HepG2 (cell line): ENCODE results near the gene MMP23B. TPM values are rescaled to one million over a fixed set of nuclear protein-coding genes. Genes with fewer than 3 reads are reported as not detected.

Source experiments
- ATAC-seq: fragments of 200-7000 bp; cut with Tn5 transposase; 3 replicates; pipeline ENCODE4 v1.9.1; 2020; ENCODE audit warnings: mild to moderate bottlenecking, moderate library complexity
- BruUV-seq: library from RNA; stranded (reverse); fragments of 400-500 nt; replicated peaks from 2 replicates; lab custom pipeline; 2021; lab: Mats Ljungman, UMichigan
- CTCF ChIA-PET: fragments of 300-600 bp; formaldehyde crosslinking; extraction: SDS; loops from one replicate; lab custom pipeline; 2021; ENCODE audit warnings: low total read pairs, inconsistent platforms, low intra/inter-chr PET ratio; lab: Yijun Ruan, JAX
- POLR2A ChIA-PET: fragments of 350-600 bp; sonication (Branson Sonifier 250); formaldehyde crosslinking; loops from one replicate; lab custom pipeline; 2020; ENCODE audit warnings: antibody characterized with exemption, inconsistent platforms; lab: Yijun Ruan, JAX
- DNase-seq: peaks from one replicate; pipeline ENCODE4 v3.0.0-alpha.2; 2015; ENCODE audit warnings: low spot score
- FAIRE-seq: peaks from 3 replicates; lab custom pipeline; 2011; peaks lifted over from hg19 to GRCh38; lab: Jason Lieb, UNC
- H2AFZ ChIP-seq: one replicate; pipeline ENCODE4 v1.6.1; 2011; ENCODE audit warnings: low read length, inconsistent platforms
- H3K27ac ChIP-seq: fragments of 300-600 bp; 3 replicates; pipeline ENCODE4 v1.8.0; 2011; ENCODE audit warnings: mixed run types, mild to moderate bottlenecking, mixed read lengths, low read length, inconsistent platforms; ENCODE audit not compliant: insufficient read depth; ENCODE audit errors: extremely low read length
- H3K27me3 ChIP-seq, 2 experiments: fragments of 200-600 bp in 1 of 2; 2 replicates in 1 of 2; 3 replicates in 1 of 2; pipeline versions ENCODE4 v1.6.0 to v1.8.0; 2011; ENCODE audit warnings: low read length in 2 of 2, mild to moderate bottlenecking in 2 of 2, moderate library complexity in 2 of 2, inconsistent platforms in 1 of 2; ENCODE audit not compliant: insufficient read depth in 2 of 2, control insufficient read depth in 1 of 2
- H3K36me3 ChIP-seq, 2 experiments: fragments of 200-600 bp in 1 of 2; replicated peaks in 1 of 2; 2 replicates in 1 of 2; 3 replicates in 1 of 2; pipeline versions ENCODE4 v1.5.1 to v1.8.0; 2011; ENCODE audit warnings: low read length in 2 of 2, inconsistent platforms in 1 of 2; ENCODE audit not compliant: insufficient read depth in 2 of 2, control insufficient read depth in 1 of 2
- H3K4me1 ChIP-seq: 2 replicates; pipeline ENCODE4 v1.5.1; 2012; ENCODE audit warnings: low read length, inconsistent platforms; ENCODE audit not compliant: insufficient read depth
- H3K4me2 ChIP-seq: 2 replicates; pipeline ENCODE4 v1.6.0; 2011; ENCODE audit warnings: low read depth, low read length, inconsistent platforms
- H3K4me3 ChIP-seq, 3 experiments: fragments of 200-600 bp in 1 of 3; sonication (generic), shearing (Covaris generic) in 1 of 3; replicated peaks in 1 of 3; 2 replicates each; pipeline ENCODE4 v1.5.1; 2011 to 2016; ENCODE audit warnings: low read length in 3 of 3, inconsistent platforms in 2 of 3, low read depth in 2 of 3, mild to moderate bottlenecking in 2 of 3, control low read depth in 1 of 3, mixed read lengths in 1 of 3; ENCODE audit not compliant: insufficient read depth in 1 of 3
- H3K79me2 ChIP-seq: one replicate; pipeline ENCODE4 v1.6.1; 2011; ENCODE audit warnings: low read length, inconsistent platforms; ENCODE audit not compliant: insufficient read depth
- H3K9ac ChIP-seq: 2 replicates; pipeline ENCODE4 v1.6.0; 2011; ENCODE audit warnings: mild to moderate bottlenecking, low read depth, low read length, inconsistent platforms; ENCODE audit not compliant: insufficient read depth
- H3K9me3 ChIP-seq: 2 replicates; pipeline ENCODE4 v1.5.1; 2012; ENCODE audit warnings: mild to moderate bottlenecking, low read length
- H4K20me1 ChIP-seq: 2 replicates; pipeline ENCODE4 v1.6.0; 2011; ENCODE audit warnings: inconsistent platforms, mild to moderate bottlenecking, low read length, moderate library complexity; ENCODE audit not compliant: insufficient read depth
- GPBP1L1 ChIP-seq: sonication (generic); formaldehyde crosslinking; IDR thresholded peaks from 2 replicates; pipeline ENCODE4 v1.5.0; 2020; ENCODE audit warnings: mild to moderate bottlenecking, missing genetic modification reagents
- HMG20B ChIP-seq: conservative IDR thresholded peaks from 2 replicates; pipeline ENCODE4 v1.6.1; 2016; ENCODE audit warnings: missing genetic modification reagents, missing compliant biosample characterization
- MEF2D ChIP-seq: sonication (generic); formaldehyde crosslinking; IDR thresholded peaks from 2 replicates; pipeline ENCODE4 v1.5.1; 2020; ENCODE audit warnings: mild to moderate bottlenecking, missing genetic modification reagents
- MLLT10 ChIP-seq: sonication (generic); formaldehyde crosslinking; IDR thresholded peaks from 2 replicates; pipeline ENCODE4 v1.4.0; 2020; ENCODE audit warnings: missing genetic modification reagents
- RBAK ChIP-seq: sonication (generic); formaldehyde crosslinking; IDR thresholded peaks from 2 replicates; pipeline ENCODE4 v1.5.1; 2020; ENCODE audit warnings: mild to moderate bottlenecking, missing genetic modification reagents
- SNAPC2 ChIP-seq: sonication (generic); formaldehyde crosslinking; IDR thresholded peaks from 2 replicates; pipeline ENCODE4 v1.8.1; 2022; ENCODE audit warnings: mild to moderate bottlenecking, missing genetic modification reagents
- SRF ChIP-seq: IDR thresholded peaks from 2 replicates; pipeline ENCODE4 v1.6.1; 2011; ENCODE audit warnings: mild to moderate bottlenecking, low read depth, low read length, moderate library complexity
- ZNF264 ChIP-seq: sonication (generic); formaldehyde crosslinking; IDR thresholded peaks from 2 replicates; pipeline ENCODE4 v1.4.0; 2020; ENCODE audit warnings: missing genetic modification reagents
- ZNF709 ChIP-seq: sonication (generic); formaldehyde crosslinking; IDR thresholded peaks from 2 replicates; pipeline ENCODE4 v1.5.0; 2020; ENCODE audit warnings: mild to moderate bottlenecking, missing genetic modification reagents
- WGBS: methylation state at CpG from one replicate; pipeline ENCODE4 v1.1.6; 2017; ENCODE audit warnings: low lambda C conversion rate; 5-methylcytosine and 5-hydroxymethylcytosine counted together
- in situ Hi-C: cut with HindIII; loops from 2 replicates; pipeline ENCODE4 v1.10.0; 2017; ENCODE audit warnings: low pct_unique_long_range_greater_than_20kb; ENCODE audit not compliant: extremely low pct_ligation_motif_present
- intact Hi-C: fragments of 100-400 bp; cut with micrococcal nuclease; formaldehyde crosslinking; loops from one replicate; pipeline ENCODE4 v1.10.0; 2022; ENCODE audit not compliant: unreplicated experiment
- polyA plus RNA-seq, 8 experiments: library from polyadenylated mRNA; depleted of rRNA in 3 of 8; stranded (reverse) in 7 of 8; unstranded in 1 of 8; fragments of >200 nt; fragmentation: Illumina TruSeq in 4 of 8; extraction: Trizol in 4 of 8; gene quantifications; 2 replicates each; pipeline versions ENCODE4 v1.2.1 to v1.2.3, GENCODE V29; 2011 to 2016; ENCODE audit warnings: low read depth in 4 of 8, missing spikeins in 1 of 8, mixed read lengths in 1 of 8; ENCODE audit not compliant: insufficient read depth in 1 of 8
- total RNA-seq, 5 experiments: library from RNA; depleted of rRNA; stranded (reverse); fragments of >200 nt; fragmentation: Illumina TruSeq; extraction: Trizol; gene quantifications; 2 replicates each; pipeline ENCODE4 v1.2.3, GENCODE V29; 2016; ENCODE audit warnings: low read depth in 1 of 5
- TF ChIP-seq, protein P1 (sequence below): sonication (generic); formaldehyde crosslinking; conservative IDR thresholded peaks from 2 replicates; pipeline ENCODE4 v1.4.0; 2020; ENCODE audit warnings: missing genetic modification reagents
- TF ChIP-seq, protein P2 (sequence below): IDR thresholded peaks from 2 replicates; pipeline ENCODE4 v1.6.1; 2012; ENCODE audit warnings: low read length, improper control_type of control experiment

The MMP23B gene
- total and polyA plus RNA-seq, 2 of the 13 experiments (the other 11 are each of a cell fraction or from before 2014, with no cell fraction given), result 0.61 to 0.75 TPM

DNA sequence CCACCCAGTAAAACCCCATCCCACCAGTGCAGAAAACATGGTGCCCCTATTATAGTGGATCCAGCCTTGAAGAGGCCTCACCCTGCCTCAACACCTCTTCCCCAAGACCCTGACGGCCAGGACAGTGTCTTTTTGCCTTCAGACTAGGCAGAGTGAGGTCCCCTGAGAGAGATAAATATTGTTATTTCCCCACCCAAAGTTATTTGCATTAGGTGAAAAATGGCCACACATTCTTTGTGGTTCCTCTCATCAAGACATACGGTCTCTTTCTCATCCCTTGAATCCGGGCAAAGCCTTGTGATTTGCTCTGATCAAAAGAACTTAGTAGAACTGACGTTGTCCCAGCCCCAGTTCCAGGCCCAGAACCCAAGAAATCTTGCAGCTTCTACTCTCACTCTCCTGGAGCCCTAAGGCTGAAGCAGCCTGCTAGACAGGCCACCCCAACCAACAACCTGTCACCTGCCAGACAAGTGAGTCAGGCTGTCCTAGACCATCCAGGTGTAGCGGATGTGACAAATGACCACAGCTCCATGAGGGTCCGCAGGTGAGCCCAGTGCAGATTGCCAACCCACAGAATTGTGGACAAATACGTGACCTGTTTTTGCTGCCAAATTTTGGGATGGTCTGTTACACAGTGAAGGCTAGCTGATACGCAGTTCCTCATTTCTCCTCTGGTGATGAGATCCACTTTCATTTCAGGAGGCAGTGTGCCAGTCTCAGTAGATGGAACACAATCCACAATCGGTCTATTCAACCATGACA, 49.2 kb upstream of the MMP23B start:
- peaks cover 4 to 27% of the 10 kb centered on the region in 2 experiments; a peak in 3 of 5 replicates for H3K27me3 ChIP-seq
- intact Hi-C loops (no loop called here), in situ Hi-C loops (no loop called here)
- no peak overlapping the region for H3K4me3 ChIP-seq
- peaks cover 32% of the 10 kb centered on the region for H3K4me1 ChIP-seq
- H3K4me2 ChIP-seq, result no peak overlapping the region
- H3K9me3 ChIP-seq, result no peaks in the 10 kb centered on the region
- FAIRE-seq (no peak), DNase-seq (no peak), ATAC-seq (peak; percentile 16; the same call in 2 of the 3 replicates)
- no peaks in the 10 kb centered on the region for H3K36me3 ChIP-seq
- H3K79me2 ChIP-seq, result no peaks in the 10 kb centered on the region
- no peak overlapping the region for H3K27ac ChIP-seq
- H3K9ac ChIP-seq, result no peak overlapping the region
- WGBS, result 13% methylated on average over 5 of the region's 9 CpGs
- no TSS peak for BruUV-seq
- no peak overlapping the region for H2AFZ ChIP-seq
- H4K20me1 ChIP-seq, result no peaks in the 10 kb centered on the region
- ChIA-PET POLR2A (no interaction called here), CTCF (no interaction called here)
- TF ChIP-seq MEF2D (CRISPR knock-in tag), result no peak
- TF ChIP-seq RBAK (CRISPR knock-in tag), result peak; percentile 54; the same call in 1 of the 2 replicates

DNA sequence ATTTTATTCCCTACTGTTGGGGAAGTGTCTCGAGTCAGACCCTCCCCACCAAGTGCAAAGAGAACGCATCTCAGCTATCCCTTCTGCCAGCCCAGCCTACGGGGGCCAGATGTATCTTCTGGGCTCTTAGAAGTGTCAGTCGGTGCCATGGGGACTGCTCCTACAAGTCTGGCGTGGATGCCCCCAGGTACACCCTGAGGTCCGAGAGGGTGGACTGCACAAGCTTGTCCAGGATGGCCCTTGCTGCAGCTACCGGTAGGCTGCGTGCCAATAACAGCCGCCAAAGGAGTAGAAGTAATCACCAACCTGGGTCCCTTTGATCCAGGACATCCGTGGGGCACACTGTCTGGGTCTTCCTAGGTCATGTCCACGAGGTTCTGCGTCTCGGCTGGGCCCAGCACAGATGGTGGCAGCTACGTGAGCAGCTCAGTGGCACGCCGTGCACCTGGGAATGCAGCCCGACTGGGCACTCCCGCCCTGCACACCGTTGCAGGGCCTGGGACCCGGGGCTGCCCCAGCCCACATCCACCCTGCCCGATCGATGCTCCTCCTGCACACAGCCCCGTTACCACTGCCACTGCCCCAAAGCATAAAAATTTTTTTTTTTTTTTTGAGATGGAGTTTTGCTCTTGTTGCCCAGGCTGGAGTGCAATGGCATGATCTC, 48.5 kb upstream of the MMP23B start:
- ChIA-PET CTCF (no interaction called here), POLR2A (no interaction called here)
- Histone ChIP-seq H3K27me3 (peaks cover 4 to 23% of the 10 kb centered on the region in 2 experiments; a peak in 3 of 5 replicates), H3K9ac (no peak overlapping the region), H3K36me3 (no peaks in the 10 kb centered on the region), H4K20me1 (no peaks in the 10 kb centered on the region), H3K4me2 (no peak overlapping the region), H3K9me3 (no peaks in the 10 kb centered on the region), H3K79me2 (no peaks in the 10 kb centered on the region), H3K4me3 (no peak overlapping the region), H3K27ac (no peak overlapping the region), H3K4me1 (peaks cover 32% of the 10 kb centered on the region), H2AFZ (no peak overlapping the region)
- WGBS, result 30% methylated on average over 9 of the region's 23 CpGs
- in situ Hi-C loops, result no loop called here
- FAIRE-seq, result no peak
- no peak for DNase-seq
- BruUV-seq, result no TSS peak
- intact Hi-C loops, result no loop called here
- peak; percentile 17; the same call in 1 of the 3 replicates for ATAC-seq
- no peak; the same call in 1 of the 2 replicates for TF ChIP-seq RBAK (CRISPR knock-in tag)
- TF ChIP-seq, protein P1, sequence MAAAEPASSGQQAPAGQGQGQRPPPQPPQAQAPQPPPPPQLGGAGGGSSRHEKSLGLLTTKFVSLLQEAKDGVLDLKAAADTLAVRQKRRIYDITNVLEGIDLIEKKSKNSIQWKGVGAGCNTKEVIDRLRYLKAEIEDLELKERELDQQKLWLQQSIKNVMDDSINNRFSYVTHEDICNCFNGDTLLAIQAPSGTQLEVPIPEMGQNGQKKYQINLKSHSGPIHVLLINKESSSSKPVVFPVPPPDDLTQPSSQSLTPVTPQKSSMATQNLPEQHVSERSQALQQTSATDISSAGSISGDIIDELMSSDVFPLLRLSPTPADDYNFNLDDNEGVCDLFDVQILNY (CRISPR knock-in tag), result no peak
- TF ChIP-seq GPBP1L1, result no peak
- TF ChIP-seq, protein P2, sequence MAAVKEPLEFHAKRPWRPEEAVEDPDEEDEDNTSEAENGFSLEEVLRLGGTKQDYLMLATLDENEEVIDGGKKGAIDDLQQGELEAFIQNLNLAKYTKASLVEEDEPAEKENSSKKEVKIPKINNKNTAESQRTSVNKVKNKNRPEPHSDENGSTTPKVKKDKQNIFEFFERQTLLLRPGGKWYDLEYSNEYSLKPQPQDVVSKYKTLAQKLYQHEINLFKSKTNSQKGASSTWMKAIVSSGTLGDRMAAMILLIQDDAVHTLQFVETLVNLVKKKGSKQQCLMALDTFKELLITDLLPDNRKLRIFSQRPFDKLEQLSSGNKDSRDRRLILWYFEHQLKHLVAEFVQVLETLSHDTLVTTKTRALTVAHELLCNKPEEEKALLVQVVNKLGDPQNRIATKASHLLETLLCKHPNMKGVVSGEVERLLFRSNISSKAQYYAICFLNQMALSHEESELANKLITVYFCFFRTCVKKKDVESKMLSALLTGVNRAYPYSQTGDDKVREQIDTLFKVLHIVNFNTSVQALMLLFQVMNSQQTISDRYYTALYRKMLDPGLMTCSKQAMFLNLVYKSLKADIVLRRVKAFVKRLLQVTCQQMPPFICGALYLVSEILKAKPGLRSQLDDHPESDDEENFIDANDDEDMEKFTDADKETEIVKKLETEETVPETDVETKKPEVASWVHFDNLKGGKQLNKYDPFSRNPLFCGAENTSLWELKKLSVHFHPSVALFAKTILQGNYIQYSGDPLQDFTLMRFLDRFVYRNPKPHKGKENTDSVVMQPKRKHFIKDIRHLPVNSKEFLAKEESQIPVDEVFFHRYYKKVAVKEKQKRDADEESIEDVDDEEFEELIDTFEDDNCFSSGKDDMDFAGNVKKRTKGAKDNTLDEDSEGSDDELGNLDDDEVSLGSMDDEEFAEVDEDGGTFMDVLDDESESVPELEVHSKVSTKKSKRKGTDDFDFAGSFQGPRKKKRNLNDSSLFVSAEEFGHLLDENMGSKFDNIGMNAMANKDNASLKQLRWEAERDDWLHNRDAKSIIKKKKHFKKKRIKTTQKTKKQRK, result no peak
- no peak for TF ChIP-seq ZNF709 (CRISPR knock-in tag)
- no peak for TF ChIP-seq MLLT10 (CRISPR knock-in tag)
- no peak for TF ChIP-seq ZNF264 (CRISPR knock-in tag)
- TF ChIP-seq SNAPC2 (CRISPR knock-in tag), result no peak
- no peak for TF ChIP-seq SRF
- no peak for TF ChIP-seq HMG20B (CRISPR knock-in tag)
